Activated CD8-positive, alpha-beta T cell treated with anti-CD3 and anti-CD28 coated beads for 36 hours (primary cell): Measurements from ENCODE around the gene NIFK. TPM values are rescaled to one million over a fixed set of nuclear protein-coding genes. Genes with fewer than 3 reads are reported as not detected.
"Not testable (repeated sequence)": the region's sequence is repeated elsewhere in the genome, so short reads cannot be mapped to it uniquely, and the experiment has no call there.

Experiments used
- ATAC-seq: fragments of 200-7000 bp; cut with Tn5 transposase; one replicate; pipeline ENCODE4 v1.10.0; 2021; ENCODE audit warnings: mild to moderate bottlenecking, moderate library complexity
- CTCF ChIA-PET: fragments of 350-600 bp; sonication (Branson Sonifier 250); formaldehyde crosslinking; loops from one replicate; lab custom pipeline; 2021; ENCODE audit warnings: antibody characterized with exemption; lab: Charles Lee
- POLR2A ChIA-PET: fragments of 350-600 bp; sonication (Branson Sonifier 250); formaldehyde crosslinking; loops from one replicate; lab custom pipeline; 2021; ENCODE audit warnings: antibody characterized with exemption; lab: Charles Lee
- DNase-seq: peaks from one replicate; pipeline ENCODE4 v3.0.0-alpha.2; 2020
- H3K27ac Mint-ChIP-seq: one replicate; pipeline ENCODE4 v1.8.0; 2021; ENCODE audit warnings: mild to moderate bottlenecking, mixed read lengths
- H3K27me3 Mint-ChIP-seq: one replicate; pipeline ENCODE4 v1.8.0; 2021; ENCODE audit warnings: mixed read lengths
- H3K36me3 Mint-ChIP-seq: one replicate; pipeline ENCODE4 v1.8.0; 2021; ENCODE audit warnings: low read depth, mixed read lengths
- H3K4me1 Mint-ChIP-seq: one replicate; pipeline ENCODE4 v1.8.0; 2021; ENCODE audit warnings: low read depth, mixed read lengths
- H3K4me3 Mint-ChIP-seq: one replicate; pipeline ENCODE4 v1.8.0; 2021; ENCODE audit warnings: mild to moderate bottlenecking, moderate library complexity, mixed read lengths
- H3K9me3 Mint-ChIP-seq: one replicate; pipeline ENCODE4 v1.8.0; 2021; ENCODE audit warnings: mixed read lengths
- CTCF ChIP-seq: fragments of 200-600 bp; IDR thresholded peaks from one replicate; pipeline ENCODE4 v1.8.0; 2022; ENCODE audit warnings: antibody characterized with exemption, mild to moderate bottlenecking
- intact Hi-C: fragments of 100-400 bp; cut with micrococcal nuclease; formaldehyde crosslinking; loops from one replicate; pipeline ENCODE4 v1.10.0; 2022
- total RNA-seq, 2 experiments: library from RNA; stranded (reverse); gene quantifications; one replicate each; pipeline ENCODE4 v1.2.3, GENCODE V29; 2021

The NIFK gene
- total RNA-seq, 2 experiments from 2014 or later = 115 to 134 TPM

DNA sequence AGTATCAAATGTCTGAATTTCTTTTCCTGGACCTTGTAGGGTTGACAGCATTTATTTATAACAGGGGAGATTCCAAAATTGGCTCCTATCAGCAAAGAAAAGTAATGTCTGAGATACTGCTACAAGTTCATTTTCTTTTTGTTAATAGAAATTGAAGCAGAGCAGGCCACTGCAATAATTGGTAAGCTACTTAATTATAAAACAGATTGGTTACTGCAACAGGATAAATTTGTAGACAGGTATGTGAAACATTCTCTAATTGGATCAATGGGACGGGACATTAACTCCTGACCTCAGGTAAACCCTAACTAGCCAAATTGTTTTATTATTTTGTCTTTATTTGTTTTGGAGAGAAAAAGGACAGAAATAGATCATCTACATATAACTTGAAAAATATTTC, 20.5 kb downstream of the NIFK start:
- DNase-seq (no peak), ATAC-seq (no peak)
- H3K36me3 Mint-ChIP-seq = no peaks in the 10 kb centered on the region
- no peaks in the 10 kb centered on the region for H3K4me1 Mint-ChIP-seq
- no peak for TF ChIP-seq CTCF
- no peaks in the 10 kb centered on the region for H3K9me3 Mint-ChIP-seq
- H3K27ac Mint-ChIP-seq = no peak overlapping the region
- intact Hi-C loops = loop anchor here (5.0 to 10.0 kb wide), 3 partner anchors 64 to 184 kb away; partner anchors contain the start of gene RNU4ATAC
- H3K4me3 Mint-ChIP-seq = no peak overlapping the region
- CTCF ChIA-PET = interaction anchor here (0.9 to 1.9 kb wide), 4 partner anchors 9 to 314 kb away, joined by 3 to 4 read pairs (median 3); no protein-coding TSS in a partner anchor
- H3K27me3 Mint-ChIP-seq = no peaks in the 10 kb centered on the region
- POLR2A ChIA-PET = interaction anchor here (1.7 kb wide), 1 partner anchor 186 kb away, joined by 8 read pairs; the partner anchor contains the start of gene RNU4ATAC

DNA sequence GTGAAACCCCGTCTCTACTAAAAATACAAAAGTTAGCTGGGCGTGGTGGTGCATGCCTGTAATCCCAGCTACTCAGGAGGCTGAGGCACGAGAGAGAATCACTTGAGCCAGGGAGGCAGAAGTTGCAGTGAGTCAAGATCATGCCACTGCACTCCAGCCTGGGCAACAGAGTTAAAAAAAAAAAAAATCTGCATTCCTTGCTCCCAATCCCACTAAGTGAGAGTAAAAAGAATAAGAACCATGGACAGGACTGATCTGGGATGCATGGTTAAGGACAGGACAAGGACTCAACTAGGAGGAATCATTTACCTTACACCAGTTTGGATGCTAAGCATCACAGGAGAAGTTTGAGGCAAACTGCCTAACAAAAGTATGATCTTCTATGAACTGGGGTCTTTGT, 25.2 kb downstream of the NIFK start:
- CTCF ChIA-PET = not testable (repeated sequence)

DNA sequence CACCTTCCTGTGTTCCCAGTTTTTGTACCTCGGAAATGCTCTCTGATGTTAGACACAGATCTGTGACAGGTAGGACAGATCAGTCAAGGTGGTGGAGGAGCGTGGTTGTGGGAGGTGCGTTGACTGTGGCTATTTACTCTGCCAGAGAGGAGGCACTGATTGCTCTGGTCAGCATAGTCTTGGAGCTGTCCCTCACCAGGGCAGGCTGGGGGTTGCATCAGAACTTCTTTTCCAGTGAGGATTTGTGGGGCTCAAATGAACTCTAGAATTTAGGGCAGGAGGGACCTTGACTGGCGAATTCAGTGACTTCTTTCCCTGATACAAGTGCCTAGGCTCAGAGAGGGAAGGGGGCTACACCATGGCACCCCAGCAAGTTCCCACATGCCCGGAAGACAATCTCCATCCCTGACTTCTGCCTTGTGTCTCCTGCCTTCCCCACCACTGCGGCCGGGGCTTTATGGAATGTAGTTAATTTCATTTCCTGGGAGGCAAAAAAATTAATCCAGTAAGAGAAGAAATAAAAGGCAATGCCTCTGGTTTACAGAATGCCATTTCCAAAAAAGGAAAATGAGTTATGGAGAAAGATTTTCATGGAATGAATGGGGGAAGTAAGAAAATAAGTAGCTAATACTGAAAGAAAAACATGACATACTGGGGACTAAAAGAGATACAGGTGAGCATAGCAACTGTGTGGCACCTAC, 26.1 kb downstream of the NIFK start:
- DNase-seq (no peak), ATAC-seq (no peak)
- Mint-ChIP-seq H3K27ac (no peak overlapping the region), H3K36me3 (no peaks in the 10 kb centered on the region), H3K9me3 (no peaks in the 10 kb centered on the region), H3K4me1 (no peaks in the 10 kb centered on the region), H3K4me3 (no peak overlapping the region), H3K27me3 (no peaks in the 10 kb centered on the region)
- CTCF ChIA-PET = no interaction called here
- TF ChIP-seq CTCF = no peak
- intact Hi-C loops = loop anchor here (10.0 kb wide), 1 partner anchor 116 kb away; no protein-coding TSS in a partner anchor
- POLR2A ChIA-PET = no interaction called here

More for the DNA sequence above, 25.2 kb downstream of the NIFK start:
- intact Hi-C loops = loop anchor here (10.0 kb wide), 1 partner anchor 117 kb away; no protein-coding TSS in a partner anchor
- ATAC-seq, H3K4me3 Mint-ChIP-seq, H3K4me1 Mint-ChIP-seq, H3K36me3 Mint-ChIP-seq, DNase-seq, H3K27me3 Mint-ChIP-seq, POLR2A ChIA-PET, H3K9me3 Mint-ChIP-seq, H3K27ac Mint-ChIP-seq: not testable (repeated sequence)

GRCh38 chr2:121709776-121710469, 26.8 kb downstream of the NIFK start:
- DNase-seq = no peak
- no peaks in the 10 kb centered on the region for H3K36me3 Mint-ChIP-seq
- CTCF ChIA-PET = no interaction called here
- no peaks in the 10 kb centered on the region for H3K4me1 Mint-ChIP-seq
- no peaks in the 10 kb centered on the region for H3K9me3 Mint-ChIP-seq
- intact Hi-C loops = loop anchor here (10.0 kb wide), 1 partner anchor 115 kb away; no protein-coding TSS in a partner anchor
- no peak overlapping the region for H3K4me3 Mint-ChIP-seq
- POLR2A ChIA-PET = interaction anchor here (1.1 kb wide), 1 partner anchor 179 kb away, joined by 3 read pairs; the partner anchor contains the start of gene RNU4ATAC
- no peak for ATAC-seq
- no peaks in the 10 kb centered on the region for H3K27me3 Mint-ChIP-seq
- H3K27ac Mint-ChIP-seq = no peak overlapping the region
- no peak for TF ChIP-seq CTCF

DNA sequence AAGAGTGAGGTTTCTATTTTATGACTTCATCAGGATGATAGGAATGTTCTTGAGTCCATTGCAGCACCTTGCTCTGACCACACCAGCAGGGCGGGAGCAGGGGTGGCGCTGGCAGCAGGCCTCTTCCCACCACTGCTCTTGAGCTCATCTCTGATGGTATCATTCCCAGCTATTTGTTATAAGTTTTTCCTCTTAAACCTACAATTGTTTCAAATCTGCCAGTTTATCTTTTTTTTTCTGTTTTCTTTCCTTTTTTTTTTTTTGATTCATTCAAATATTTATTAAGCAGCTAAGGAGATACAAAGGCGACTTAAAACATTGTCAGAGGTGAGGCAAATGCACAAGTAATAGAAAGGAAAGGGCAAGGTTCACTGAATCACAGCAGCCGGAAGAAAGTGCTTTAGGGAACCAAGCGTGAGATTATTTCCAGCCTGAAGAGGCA, 28.7 kb downstream of the NIFK start:
- POLR2A ChIA-PET = no interaction called here
- Mint-ChIP-seq H3K27ac (no peak overlapping the region), H3K9me3 (no peaks in the 10 kb centered on the region), H3K36me3 (no peaks in the 10 kb centered on the region), H3K4me3 (no peak overlapping the region), H3K4me1 (no peaks in the 10 kb centered on the region), H3K27me3 (no peaks in the 10 kb centered on the region)
- ATAC-seq (no peak), DNase-seq (no peak)
- intact Hi-C loops = no loop called here
- CTCF ChIA-PET = interaction anchor here (0.7 kb wide), 1 partner anchor 203 kb away, joined by 3 read pairs; no protein-coding TSS in a partner anchor
- TF ChIP-seq CTCF = no peak
